GM18498 (cell line): ENCODE data around the gene ARHGDIB.
A peak's percentile ranks its signal among the peaks of the same experiment; 100 is the strongest.

ENCODE experiments used
- ATAC-seq: cut with Tn5 transposase; IDR thresholded peaks from one replicate; pipeline ENCODE4 v1.9.1; 2021; ENCODE audit warnings: mild to moderate bottlenecking, moderate library complexity; ENCODE audit not compliant: unreplicated experiment

ARHGDIB gene

GRCh38 chr12:14956905-14957304 is 4.5 kb downstream of the ARHGDIB start:
- no peak for ATAC-seq

- peak; percentile 35 for ATAC-seq
These were observed 5.1 kb downstream of the ARHGDIB start for GRCh38 chr12:14956024-14956891.

GRCh38 chr12:14954269-14954668 is 7.1 kb downstream of the ARHGDIB start:
- ATAC-seq = no peak

GRCh38 chr12:14953752-14954151 is 7.6 kb downstream of the ARHGDIB start:
- ATAC-seq = no peak

GRCh38 chr12:14952299-14952921 is 9.0 kb downstream of the ARHGDIB start:
- ATAC-seq = peak; percentile 64

- no peak for ATAC-seq
These were observed 9.6 kb downstream of the ARHGDIB start for GRCh38 chr12:14951851-14952250.

GRCh38 chr12:14950982-14951746 is 10.2 kb downstream of the ARHGDIB start:
- no peak for ATAC-seq

GRCh38 chr12:14950421-14950820 is 11.0 kb downstream of the ARHGDIB start:
- no peak for ATAC-seq

- ATAC-seq = no peak
These were observed 11.8 kb downstream of the ARHGDIB start for GRCh38 chr12:14949631-14950030.

GRCh38 chr12:14948672-14949071 is 12.7 kb downstream of the ARHGDIB start:
- ATAC-seq = peak; percentile 94

GRCh38 chr12:14946861-14947260 is 14.5 kb downstream of the ARHGDIB start:
- ATAC-seq = no peak

GRCh38 chr12:14946162-14946561 is 15.2 kb downstream of the ARHGDIB start:
- ATAC-seq = no peak

GRCh38 chr12:14942196-14942931 is 19.0 kb downstream of the ARHGDIB start:
- no peak for ATAC-seq

- ATAC-seq = no peak
These were observed 20.0 kb downstream of the ARHGDIB start for GRCh38 chr12:14941369-14941768.

- ATAC-seq = no peak
These were observed 23.1 kb downstream of the ARHGDIB start, which contains the start of gene ERP27 for GRCh38 chr12:14938301-14938700. Gene ERP27, minus strand, starts transcription at chr12:14938537. Its CDS starts 29 bp downstream, at chr12:14938508.

- ATAC-seq = no peak
These were observed 23.7 kb downstream of the ARHGDIB start for GRCh38 chr12:14937689-14938088.

GRCh38 chr12:14937014-14937413 is 24.4 kb downstream of the ARHGDIB start:
- no peak for ATAC-seq

GRCh38 chr12:14936224-14936861 is 25.1 kb downstream of the ARHGDIB start:
- ATAC-seq = no peak

GRCh38 chr12:14935031-14935430 is 26.4 kb downstream of the ARHGDIB start:
- no peak for ATAC-seq

- no peak for ATAC-seq
These were observed 26.9 kb downstream of the ARHGDIB start for GRCh38 chr12:14934511-14934910.
